HG02943 (cell line): Measurements from ENCODE around the gene STK24.

Experiments used
- ATAC-seq: cut with Tn5 transposase; IDR thresholded peaks from one replicate; pipeline ENCODE4 v1.9.1; 2021; ENCODE audit warnings: mild to moderate bottlenecking, low read depth, moderate library complexity; ENCODE audit not compliant: unreplicated experiment

STK24 gene

DNA sequence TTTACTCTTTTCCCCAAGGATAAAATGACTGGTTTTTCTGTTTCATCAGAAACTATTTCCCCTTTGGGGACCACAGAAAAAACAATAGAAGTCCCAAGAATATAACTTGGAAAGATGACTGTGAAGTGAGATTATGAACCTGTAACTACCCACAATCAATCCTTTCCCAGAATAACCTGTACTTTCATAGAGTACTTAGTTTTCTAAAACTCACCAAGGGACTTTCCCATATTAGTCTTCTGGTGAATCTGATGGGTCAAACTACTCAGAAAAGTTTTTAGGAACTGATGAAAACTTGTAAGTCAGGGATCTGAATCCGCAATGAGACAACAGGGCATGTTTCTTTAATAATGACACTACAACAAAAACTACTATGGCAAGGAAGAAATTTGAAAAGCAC lies 62.6 kb downstream of the STK24 start:
- no peak for ATAC-seq

DNA sequence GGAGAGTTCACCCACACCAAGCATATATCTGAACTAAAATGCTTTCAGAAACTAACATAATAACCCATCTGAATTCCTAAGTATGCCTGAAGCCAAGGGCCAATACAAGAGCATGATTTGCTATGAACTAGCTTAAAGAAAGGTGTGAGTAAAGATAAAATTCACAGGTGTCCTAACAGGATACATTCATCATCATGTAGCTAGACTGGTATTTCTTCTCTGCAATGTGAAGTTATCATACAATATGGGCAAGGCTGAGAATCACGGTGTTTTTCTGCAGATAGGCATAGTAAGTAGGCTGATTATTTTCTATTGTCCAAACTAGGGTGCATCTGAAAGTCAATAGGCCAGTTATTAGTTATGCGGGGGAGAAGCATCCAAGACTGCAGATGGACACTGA lies 63.1 kb downstream of the STK24 start:
- ATAC-seq: no peak

DNA sequence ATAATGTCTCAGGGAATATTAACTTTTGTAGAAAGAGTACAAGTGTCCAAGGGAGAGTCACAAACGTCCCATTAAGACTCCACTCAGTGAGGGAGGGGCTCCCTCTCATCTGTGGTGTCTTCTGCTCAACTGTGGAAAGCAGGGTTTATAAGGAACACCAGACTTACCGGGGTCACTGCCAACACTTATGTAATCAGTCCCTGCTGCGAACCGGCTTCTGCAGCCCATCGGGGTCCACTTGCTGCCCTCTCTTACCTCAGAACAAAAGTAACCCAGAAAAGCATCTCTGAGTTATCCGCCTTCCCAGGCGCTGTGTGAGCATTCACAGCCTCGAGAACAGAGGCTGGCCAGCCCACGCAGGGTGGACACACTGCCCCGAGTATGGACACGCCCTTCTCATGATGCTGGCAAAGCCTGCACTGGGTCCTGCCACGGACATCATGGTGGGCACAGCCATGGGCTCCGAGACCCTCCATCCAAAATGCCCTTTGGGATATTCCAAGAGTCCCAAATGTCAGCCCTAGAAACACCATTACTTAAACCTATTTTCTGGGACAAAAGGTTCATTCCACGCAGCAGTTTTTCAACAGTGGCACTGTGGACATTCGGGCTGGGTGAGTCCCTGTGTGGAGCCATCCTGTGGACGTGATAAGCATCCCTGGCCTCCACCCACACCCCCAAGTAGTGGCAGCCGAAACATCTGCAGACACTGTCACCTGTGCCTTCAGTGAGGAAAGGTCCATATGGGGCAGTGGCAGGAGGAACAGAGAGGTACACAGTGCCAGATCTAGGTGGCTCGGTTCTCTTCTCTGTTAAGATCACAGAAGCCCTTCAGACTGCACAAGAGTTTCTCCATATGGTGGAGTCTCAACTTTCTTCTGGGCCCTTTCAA lies 63.9 kb downstream of the STK24 start:
- ATAC-seq: no peak

DNA sequence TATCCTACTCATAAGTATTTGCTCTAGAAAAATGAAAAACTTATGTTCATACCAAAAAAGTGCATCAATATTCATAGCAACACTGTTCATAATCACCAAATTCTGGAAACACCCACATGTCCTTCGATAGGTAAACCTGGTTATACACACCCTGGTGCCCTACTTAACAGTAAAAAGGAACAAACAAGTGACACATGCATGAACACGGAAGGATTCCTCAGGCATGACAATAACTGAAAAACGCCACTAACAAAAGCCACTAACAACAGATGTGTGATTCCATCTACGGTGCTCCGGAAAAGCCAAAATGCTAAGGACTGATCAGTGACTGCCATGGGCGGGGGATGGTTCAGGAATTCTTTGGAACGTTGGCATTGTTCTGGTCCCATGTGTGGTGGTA lies 65.5 kb downstream of the STK24 start:
- ATAC-seq: no peak

DNA sequence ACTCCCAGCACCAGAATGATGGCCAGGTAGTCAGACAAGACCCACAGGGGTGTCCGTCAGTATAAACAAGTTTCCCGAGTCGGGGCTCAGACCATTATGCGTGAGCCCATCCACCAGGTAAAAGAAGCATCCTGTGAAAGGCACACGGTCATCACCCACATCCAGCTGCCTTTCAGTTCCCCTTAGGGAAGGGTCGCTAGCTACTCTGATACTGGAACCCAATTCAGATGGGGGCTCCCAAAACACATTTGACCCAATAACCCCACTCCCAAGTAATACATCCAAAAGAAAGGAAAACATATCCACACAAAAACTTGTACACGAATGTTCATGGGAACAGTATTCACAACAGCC lies 66.8 kb downstream of the STK24 start:
- no peak for ATAC-seq

DNA sequence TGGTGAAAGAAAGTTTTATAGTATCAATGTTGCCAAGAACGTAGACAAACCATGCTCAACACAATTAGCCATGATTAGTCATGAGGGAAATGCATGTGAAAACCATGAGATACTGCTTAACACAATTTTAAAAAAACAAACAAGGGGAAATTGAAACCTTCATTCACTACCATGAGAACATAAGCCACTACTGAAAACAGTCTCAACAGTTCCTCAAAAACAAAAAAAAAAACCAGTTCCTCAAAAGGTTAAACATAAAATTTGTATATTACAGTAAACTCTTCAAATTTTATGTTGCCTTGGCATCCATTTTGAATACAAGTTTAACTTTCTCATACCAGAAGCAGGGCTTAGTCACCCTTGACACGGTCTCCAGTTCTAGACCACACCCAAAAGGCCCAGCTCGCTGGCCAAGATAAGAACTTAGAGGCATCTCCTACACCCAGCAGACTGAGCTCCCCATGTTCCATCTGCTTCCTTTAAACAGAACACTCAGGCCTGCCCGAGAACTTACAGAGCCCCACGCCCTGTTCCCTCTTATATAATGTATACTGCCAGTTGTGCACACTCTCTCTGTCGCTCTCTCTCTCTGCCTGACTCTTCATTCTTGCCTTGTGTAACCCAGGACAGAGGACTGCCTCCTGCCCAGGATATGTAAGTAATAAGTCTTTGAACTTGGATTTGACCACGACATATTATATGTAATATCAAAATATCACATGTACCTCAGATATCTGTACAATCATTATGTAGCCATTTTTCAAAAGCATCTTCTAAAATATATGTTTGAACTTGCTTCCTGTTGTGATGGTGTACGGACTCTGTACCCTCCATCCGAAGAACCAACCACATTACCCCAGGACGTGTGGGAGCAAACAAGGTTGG lies 67.4 kb downstream of the STK24 start:
- ATAC-seq: peak; percentile 49

DNA sequence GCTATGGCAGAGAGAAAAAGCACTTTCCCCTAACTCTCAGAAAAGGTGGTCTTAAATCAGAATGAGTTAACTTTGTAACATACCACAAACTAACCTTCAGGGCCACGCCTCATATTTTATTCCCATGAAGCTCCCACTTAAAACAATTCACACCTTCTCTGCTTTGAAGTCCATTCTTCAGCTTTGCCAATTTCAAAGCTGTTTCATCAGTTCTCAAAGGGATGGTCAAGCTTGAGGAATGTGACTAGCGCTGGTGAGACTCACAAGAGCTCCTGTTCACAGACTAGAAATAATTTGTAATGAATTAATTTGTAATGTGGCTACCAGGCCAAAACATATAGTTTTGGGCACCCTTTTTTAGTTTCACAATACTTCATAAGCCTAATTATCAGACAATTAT lies 68.2 kb downstream of the STK24 start:
- ATAC-seq: no peak

DNA sequence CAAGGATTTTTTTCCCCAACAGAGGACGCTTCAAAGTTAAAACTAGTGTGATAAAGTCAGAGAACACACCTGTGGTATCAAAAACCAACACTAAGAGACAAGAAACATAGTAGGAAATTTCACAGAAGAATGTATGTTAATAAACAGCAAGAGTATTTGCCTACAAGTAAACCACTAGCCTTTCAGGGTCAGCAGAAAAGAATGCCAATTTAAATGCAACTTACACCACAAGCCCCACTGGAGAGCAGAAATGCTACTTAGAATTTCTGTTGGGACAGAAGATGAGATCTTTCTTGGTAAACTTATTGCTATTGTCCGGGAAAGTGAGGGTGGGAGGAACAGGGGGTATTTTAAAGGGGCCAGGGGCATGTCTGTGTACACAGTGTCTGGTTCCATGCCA lies 68.6 kb downstream of the STK24 start:
- ATAC-seq: no peak

DNA sequence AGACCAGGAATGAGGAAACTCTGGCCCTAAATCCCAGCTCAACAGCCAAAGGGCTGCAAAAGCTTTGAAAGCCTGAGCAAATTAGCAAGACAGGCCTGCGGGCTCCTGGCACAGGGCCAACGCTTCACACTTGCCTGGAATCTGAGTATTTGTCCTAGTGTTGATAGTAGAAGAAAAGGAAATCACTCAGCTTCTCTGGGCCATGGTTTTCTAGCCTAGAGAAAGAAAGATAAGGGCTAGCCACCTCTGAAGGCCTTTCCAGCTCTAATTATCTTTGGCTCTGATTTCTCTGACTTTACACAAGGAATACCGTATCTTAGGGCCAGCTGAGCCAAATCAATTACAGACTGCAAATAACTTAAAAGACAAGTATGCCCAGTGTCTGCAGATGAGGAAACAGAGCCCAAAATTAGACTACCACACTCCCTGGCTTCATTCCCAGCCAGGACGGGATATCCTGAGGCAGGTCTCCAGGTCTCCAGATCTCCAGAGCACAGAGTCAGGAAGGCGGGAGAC lies 69.6 kb downstream of the STK24 start:
- ATAC-seq: no peak

DNA sequence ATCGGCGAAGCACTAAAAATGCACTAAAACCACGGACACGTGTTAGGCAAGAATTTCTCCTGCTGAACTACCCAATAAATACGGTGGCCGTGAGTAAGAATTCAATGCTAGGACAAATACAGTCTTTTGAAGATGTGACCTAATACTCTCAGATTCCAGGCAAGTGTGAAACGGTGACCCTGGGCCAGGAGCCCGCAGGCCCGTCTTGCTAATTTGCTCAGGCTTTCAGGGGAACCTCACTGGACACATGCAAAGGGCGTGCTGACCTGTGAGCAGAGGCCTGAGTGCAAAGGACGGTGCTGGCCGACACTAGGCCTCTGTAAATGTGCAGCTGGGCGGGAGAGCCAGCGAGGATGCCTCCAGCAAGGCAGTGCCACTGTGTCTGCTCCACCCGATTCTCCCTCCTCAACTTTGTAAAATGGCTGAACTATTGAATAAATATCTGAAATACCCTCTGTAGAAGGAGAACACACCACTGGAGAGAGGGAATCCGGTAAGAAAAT lies 70.1 kb downstream of the STK24 start:
- ATAC-seq: no peak

DNA sequence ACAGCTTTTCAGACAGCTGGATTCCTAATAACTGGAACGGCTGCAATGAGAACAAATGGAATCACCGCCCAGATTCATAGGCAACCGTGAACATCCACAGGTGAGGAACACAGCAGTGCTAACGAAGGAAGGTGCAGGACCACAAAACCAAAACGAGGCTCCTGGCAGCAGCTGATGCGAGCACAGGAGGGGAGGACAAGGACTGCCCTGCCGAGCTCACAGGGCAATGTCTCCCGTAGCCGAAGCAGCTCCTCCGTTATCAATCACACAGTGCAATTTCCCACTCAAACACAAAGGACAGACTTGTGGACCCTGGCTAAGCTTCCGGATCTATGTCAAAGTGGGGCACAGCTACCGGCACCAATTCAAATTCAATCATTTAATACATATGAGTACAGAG lies 70.6 kb downstream of the STK24 start:
- no peak for ATAC-seq

DNA sequence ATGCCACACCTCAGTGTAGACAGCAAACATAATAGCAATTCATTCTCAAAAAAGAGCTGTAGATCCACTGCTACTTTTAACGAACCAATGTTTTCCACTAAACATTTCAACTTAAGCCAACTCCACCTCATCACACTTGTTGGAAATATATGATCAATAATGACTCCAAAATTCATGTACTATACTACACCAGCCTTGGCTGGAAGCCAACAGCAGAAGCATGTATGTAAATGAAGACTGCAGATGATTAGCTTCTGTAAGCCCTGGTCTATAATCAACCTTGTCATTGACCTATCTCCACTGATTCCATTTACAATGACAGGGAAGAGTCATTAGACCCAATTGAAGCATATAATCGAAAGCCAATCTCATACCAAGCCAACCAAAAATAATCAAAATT lies 71.7 kb downstream of the STK24 start:
- ATAC-seq: no peak

DNA sequence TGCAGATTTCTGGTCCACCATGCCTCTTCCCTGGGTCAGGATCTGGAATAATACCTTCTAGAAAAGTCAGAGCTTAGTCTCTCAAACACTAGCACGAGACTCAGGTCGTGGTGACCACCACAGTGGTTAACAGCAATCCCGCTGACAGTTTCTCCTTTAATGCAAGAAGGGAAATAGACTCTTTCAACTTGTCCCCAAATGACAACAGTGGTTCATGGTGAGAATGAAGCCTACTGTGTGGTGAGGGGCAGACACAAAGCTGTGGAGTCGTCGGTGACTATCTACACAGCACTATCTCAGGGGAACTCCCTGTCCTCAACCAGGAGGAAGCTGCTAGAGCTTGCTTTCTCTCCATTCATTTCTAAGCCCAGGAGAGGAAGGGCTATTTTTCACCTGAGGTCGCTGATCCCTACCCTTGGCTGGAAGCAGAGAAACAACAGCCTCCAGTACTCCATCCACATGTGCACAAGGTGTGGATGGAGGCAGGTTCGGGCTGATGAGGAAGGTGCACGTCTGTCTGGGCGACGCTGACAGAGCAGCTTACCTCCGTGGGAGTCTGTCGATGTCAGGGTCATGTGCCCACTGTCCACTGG lies 72.4 kb downstream of the STK24 start:
- ATAC-seq: no peak

DNA sequence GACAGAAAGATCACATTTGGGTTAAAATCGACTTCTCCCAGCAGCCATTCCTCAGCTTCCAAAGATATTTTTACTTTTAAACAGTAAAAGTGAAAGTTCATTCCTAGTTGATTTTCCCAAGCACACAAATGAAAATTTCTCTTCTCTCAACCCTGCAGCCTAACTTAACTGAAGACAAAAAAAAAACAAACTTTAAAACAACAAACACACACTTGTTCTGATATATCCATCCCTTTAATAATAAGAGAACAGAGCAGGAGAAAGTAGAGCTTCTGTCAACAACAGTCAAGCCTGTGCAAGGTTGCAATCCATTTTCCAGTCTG lies 72.9 kb downstream of the STK24 start:
- no peak for ATAC-seq

DNA sequence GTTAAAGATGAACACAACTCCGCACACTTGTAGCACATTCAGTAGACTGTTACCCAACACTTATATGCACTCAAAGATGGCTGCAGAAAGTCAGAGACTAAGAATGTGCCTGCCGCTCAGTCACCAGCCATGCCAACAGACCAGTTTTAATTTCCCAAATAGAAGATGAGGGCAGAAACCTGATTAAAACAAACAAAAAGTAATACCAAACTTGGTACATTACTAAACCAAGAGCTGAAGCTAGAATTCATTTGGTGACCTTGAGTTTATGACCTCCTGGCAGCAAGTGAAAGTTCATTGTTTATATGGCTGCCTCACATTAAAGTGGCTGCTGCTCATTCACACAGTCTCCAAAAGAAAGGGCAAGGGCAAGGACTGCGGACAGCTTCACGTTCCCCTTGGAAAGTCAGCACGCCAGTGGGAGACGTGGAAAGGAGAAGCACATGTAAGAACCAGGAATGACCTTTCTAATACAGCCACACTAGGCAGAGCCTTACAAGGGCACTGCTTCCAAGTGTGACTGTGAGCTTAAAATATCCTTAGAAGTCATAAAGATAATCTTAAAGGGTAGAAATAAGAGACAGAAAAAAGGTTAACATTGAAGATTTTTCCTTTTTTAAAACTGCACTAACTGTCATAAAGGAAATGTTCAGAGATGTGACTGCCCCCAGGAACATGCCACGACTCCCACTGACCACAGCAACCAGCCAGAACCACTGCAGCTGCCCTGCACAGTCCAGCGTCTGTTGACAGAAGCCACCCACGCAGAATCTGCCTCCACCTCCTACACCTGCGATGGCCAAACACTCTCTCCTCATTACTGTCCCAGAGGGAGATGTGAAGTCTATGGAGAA lies 73.5 kb downstream of the STK24 start:
- ATAC-seq: no peak

DNA sequence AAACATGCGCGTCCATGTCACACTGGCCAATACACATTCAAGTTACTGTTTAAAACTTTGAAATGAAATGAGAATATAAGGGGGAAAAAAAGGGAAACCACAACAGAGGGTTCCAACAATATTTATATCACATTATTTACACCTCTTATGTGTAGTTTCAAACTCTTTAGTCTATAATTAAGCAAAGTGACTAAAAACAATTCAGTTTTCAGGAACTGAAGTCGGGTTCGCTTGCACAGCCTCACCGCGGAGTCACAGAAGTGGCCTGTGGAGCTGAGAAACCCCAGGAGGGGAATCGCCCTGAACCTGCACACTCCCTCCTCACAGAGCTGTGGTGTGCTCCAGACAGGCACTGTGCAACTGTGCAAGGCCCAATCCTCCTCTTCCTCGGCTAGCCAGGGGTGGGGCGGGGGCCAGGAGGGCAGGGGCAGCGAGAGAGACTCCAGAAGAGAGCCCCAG lies 75.9 kb downstream of the STK24 start:
- ATAC-seq: no peak

DNA sequence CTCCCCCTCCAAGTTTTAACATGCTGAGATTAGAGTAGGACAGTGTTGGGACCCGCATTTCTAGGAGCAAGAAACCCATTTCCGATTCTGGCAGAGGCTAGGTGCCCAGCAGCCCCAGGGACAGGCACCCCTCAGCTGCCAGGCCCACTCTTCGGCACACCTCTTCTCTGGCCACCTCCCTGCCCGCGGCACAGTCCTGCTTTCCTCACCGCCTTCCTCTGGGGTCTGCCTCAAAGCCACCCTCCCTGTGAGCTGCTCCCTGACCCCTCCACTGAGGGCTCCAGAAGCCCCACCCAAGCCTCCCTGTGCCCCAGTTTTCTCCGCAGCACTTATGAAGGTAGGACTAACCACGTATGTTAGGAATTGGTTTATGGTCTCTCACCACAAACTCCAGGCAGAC lies 79.9 kb downstream of the STK24 start:
- no peak for ATAC-seq

DNA sequence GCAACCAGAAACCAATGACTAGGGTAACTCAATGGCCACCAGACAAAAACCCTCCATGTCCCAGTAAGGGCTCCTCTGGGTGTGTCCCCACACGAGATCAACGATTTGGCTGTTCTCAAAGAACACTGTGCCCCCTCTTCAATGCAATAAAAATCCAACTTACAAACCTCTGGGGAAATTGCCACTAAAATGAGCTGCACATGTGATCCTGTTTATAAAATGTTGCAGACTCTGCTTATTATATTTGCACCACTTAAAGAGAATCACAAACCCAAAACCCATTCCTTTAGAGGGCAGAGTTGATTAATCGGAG lies 80.5 kb downstream of the STK24 start:
- ATAC-seq: no peak

DNA sequence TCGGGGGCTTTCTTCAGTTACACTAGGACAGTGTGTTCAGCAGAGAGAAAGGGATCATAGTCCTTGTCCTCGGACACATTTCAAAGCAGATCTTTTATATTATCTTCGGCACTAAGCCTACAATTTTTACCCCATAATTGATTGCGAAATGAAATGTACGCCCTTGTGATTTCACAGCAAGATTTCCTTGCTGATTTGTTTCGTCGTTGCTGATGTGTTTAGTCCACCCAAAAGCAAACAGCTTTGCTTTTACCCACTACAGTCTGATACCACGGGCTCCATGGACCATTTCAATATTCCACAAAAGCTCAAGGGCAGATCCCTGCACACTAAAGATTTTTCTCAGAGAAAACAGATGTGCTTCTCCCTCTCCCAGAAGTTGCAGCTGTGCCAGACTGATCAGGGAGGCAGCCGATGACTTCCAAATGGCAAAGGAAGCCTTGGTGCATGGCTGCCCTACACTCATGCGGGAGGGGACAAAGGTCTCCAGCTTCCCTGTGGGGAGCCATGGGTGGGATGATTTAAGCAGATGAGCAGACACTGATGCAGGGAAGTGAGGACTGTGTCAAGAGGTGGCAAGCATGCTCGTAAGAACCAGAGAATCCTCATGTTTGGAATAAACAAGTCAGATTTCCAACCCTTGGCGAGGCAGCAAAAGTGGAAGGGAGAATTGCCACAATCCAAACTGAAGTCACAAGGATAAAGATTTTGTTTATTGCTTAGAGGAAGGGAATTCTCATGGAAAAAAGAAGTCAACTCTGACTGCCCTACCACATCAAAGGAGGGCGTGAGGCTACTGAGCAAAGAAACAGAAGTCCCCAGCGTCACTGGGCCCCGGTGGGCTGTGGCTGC lies 81.1 kb downstream of the STK24 start:
- no peak for ATAC-seq
